Lung (tissue), 12 donors: ENCODE measurements around the gene ABCA4. TPM values are rescaled to one million over a fixed set of nuclear protein-coding genes. Genes with fewer than 3 reads are reported as not detected.

ENCODE experiments used
- ATAC-seq: fragments of 200-7000 bp; cut with Tn5 transposase; one replicate; pipeline ENCODE4 v1.9.1; 2020; ENCODE audit warnings: moderate number of reproducible peaks; ENCODE audit not compliant: insufficient read depth, low FRiP score
- DNase-seq, 3 donors: peaks; one replicate each; pipeline ENCODE4 v3.0.0-alpha.2; 2013 to 2017
- H3K27ac ChIP-seq, 2 donors: one replicate each; pipeline ENCODE4 v1.5.1; 2013; ENCODE audit warnings: mild to moderate bottlenecking in 2 of 2, moderate library complexity in 2 of 2, control low read depth in 1 of 2, inconsistent platforms in 1 of 2, low read depth in 1 of 2, low read length in 1 of 2
- H3K27me3 ChIP-seq, 3 donors: one replicate each; pipeline ENCODE4 v1.5.1; 2013; ENCODE audit warnings: low read length in 2 of 3; ENCODE audit not compliant: control insufficient read depth in 3 of 3, insufficient read depth in 3 of 3
- H3K36me3 ChIP-seq, 4 donors: one replicate each; pipeline ENCODE4 v1.5.1; 2013; ENCODE audit warnings: low read length in 4 of 4, mild to moderate bottlenecking in 1 of 4, moderate library complexity in 1 of 4; ENCODE audit not compliant: control insufficient read depth in 4 of 4, insufficient read depth in 4 of 4
- H3K4me1 ChIP-seq, 5 donors: one replicate each; pipeline ENCODE4 v1.5.1; 2013; ENCODE audit warnings: low read length in 5 of 5, mild to moderate bottlenecking in 2 of 5, moderate library complexity in 1 of 5; ENCODE audit not compliant: control insufficient read depth in 5 of 5, insufficient read depth in 5 of 5
- H3K4me3 ChIP-seq: one replicate; pipeline ENCODE4 v1.5.1; 2013; ENCODE audit warnings: mild to moderate bottlenecking, control low read depth, moderate library complexity
- H3K9ac ChIP-seq, 2 donors: one replicate each; pipeline ENCODE4 v1.5.1; 2013; ENCODE audit warnings: low read length in 2 of 2, control low read depth in 1 of 2; ENCODE audit not compliant: insufficient read depth in 1 of 2
- H3K9me3 ChIP-seq, 4 donors: one replicate each; pipeline ENCODE4 v1.5.1; 2013; ENCODE audit warnings: low read length in 3 of 4, mild to moderate bottlenecking in 1 of 4, moderate library complexity in 1 of 4; ENCODE audit not compliant: control insufficient read depth in 4 of 4, insufficient read depth in 3 of 4
- WGBS, 2 donors: extraction: QIAGEN DNeasy Blood & Tissue Kit; methylation state at CpG; one replicate each; pipeline ENCODE4 v1.1.7; 2013; 5-methylcytosine and 5-hydroxymethylcytosine counted together
- polyA plus RNA-seq, 2 donors: library from polyadenylated mRNA; stranded (reverse); fragments of 200-250 nt; gene quantifications; one replicate each; pipeline ENCODE4 v1.2.1, GENCODE V29; 2013
- total RNA-seq, 2 donors: library from RNA; depleted of rRNA in 1 of 2; stranded (reverse); fragments of >200 nt in 1 of 2; gene quantifications; one replicate each; pipeline ENCODE4 v1.2.1, GENCODE V29; 2014 to 2021
- TF ChIP-seq, protein P1 (sequence below): IDR thresholded peaks from 2 replicates; pipeline ENCODE4 v1.5.1; 2012; ENCODE audit warnings: mild to moderate bottlenecking; ENCODE audit errors: control extremely low read depth, extremely low read depth
- donor health status: control.
- donor health status: control.
- donor health status: Bipolar disorder and iron deficiency.
- donor health status: healthy.
- donor health status: DM: yes; HTN: yes; CAD: no.

ABCA4 gene
- total and polyA plus RNA-seq, 4 donors: 0.21 to 1.0 (median 0.67) TPM

DNA sequence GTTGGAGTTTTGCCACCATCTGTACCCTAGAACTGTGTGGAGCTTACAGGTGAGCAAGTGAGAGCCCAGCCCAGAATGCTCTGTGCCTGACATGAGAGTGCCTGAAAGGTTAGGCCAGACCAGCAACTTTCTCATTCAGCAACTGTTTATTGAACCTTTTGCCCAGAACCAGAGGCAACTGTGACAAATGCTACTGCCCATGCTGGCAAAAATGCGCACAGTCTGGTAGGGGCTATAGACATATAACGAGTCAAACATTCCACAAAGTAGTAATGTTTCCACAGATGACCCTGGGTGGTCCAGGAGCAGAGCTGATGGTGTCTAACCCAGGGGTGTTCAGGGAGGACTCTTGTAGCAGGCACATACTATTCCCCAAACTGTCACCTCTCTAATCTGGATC is 155.7 kb downstream of the ABCA4 start:
- no peak overlapping the region for H3K9ac ChIP-seq

DNA sequence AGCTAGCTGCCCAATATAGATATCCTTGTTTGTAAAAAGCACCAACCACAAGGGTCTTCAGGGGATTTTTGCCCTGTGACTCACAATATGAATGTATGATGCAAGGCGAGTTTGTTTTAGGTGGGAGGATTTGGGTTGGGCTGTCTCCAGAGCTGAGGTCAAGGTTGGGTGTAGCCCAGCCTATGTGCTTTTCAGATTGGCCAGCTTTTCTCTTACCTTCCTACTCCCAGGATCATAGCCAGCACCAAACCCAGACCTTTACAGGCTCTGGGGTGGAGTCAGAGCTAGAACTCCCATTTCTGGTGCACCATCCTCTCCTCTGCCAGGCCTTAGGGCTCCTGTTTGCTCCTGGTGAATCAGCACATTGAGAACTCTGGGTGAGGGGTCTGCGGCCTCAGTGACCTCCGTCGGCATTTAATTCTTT is 156.2 kb downstream of the ABCA4 start:
- ATAC-seq (peak; percentile 63), DNase-seq (no peak)
- TF ChIP-seq, protein P1, sequence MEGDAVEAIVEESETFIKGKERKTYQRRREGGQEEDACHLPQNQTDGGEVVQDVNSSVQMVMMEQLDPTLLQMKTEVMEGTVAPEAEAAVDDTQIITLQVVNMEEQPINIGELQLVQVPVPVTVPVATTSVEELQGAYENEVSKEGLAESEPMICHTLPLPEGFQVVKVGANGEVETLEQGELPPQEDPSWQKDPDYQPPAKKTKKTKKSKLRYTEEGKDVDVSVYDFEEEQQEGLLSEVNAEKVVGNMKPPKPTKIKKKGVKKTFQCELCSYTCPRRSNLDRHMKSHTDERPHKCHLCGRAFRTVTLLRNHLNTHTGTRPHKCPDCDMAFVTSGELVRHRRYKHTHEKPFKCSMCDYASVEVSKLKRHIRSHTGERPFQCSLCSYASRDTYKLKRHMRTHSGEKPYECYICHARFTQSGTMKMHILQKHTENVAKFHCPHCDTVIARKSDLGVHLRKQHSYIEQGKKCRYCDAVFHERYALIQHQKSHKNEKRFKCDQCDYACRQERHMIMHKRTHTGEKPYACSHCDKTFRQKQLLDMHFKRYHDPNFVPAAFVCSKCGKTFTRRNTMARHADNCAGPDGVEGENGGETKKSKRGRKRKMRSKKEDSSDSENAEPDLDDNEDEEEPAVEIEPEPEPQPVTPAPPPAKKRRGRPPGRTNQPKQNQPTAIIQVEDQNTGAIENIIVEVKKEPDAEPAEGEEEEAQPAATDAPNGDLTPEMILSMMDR: no peak
- H3K27ac ChIP-seq: no peak overlapping the region
- H3K4me3 ChIP-seq: no peak overlapping the region
- H3K9ac ChIP-seq: no peak overlapping the region
- no peaks in the 10 kb centered on the region for H3K36me3 ChIP-seq
- H3K27me3 ChIP-seq: no peaks in the 10 kb centered on the region
- peaks cover 0 to 2% (median 0%) of the 10 kb centered on the region in 4 donors for H3K9me3 ChIP-seq
- H3K4me1 ChIP-seq: peaks cover 0 to 1% (median 0%) of the 10 kb centered on the region in 5 donors
- WGBS, 2 donors: 84 to 98% methylated on average over 4 of the region's 4 CpGs

More for the DNA sequence above, 155.7 kb downstream of the ABCA4 start:
- no peaks in the 10 kb centered on the region for H3K27me3 ChIP-seq
- H3K4me3 ChIP-seq: no peak overlapping the region
- DNase-seq (no peak), ATAC-seq (no peak)
- no peak overlapping the region for H3K27ac ChIP-seq
- 95 to 100% methylated on average over 2 of the region's 2 CpGs for WGBS, 2 donors
- no peaks in the 10 kb centered on the region for H3K36me3 ChIP-seq
- TF ChIP-seq, protein P1: no peak
- peaks cover 0 to 2% (median 0%) of the 10 kb centered on the region in 4 donors for H3K9me3 ChIP-seq
- H3K4me1 ChIP-seq: peaks cover 0 to 1% (median 0%) of the 10 kb centered on the region in 5 donors

DNA sequence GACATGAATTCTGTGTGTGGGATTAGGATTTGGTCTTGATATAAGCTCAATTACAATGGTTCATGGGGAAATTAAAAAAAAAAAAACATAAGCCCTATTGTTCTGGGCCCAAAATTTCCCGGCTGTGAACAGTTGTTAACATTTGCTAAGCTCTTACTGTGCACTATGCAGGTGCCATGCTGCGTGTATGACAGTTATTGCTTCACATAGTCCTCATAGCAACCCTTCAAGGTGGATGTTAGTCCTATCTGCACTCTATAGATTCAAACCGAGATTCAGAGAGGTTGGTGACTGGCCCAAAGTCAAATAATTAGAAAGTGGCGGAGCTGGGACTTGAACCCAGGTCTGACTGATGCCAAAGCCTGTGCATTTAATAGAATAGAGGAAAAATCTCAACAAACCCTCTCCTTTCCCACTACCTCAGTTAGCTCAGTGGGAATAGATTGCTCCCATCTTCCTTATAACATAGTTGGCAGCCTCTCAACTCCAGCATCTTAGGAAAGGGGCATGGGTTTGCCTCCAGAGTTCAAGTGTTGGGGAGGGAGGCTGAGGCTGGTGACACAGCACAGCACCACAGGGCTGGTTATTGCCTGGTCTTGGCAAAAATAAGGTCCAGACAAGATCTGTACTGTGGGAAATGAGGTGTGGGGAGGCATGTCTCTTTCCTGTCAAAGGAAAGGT is 156.7 kb downstream of the ABCA4 start:
- no peak for DNase-seq
- Histone ChIP-seq H3K4me1 (peaks cover 0 to 1% (median 0%) of the 10 kb centered on the region in 5 donors), H3K27ac (peak overlapping the region in 1 of 2 donors; percentile 64), H3K4me3 (no peak overlapping the region), H3K36me3 (no peaks in the 10 kb centered on the region), H3K27me3 (no peaks in the 10 kb centered on the region), H3K9me3 (peaks cover 0 to 2% (median 0%) of the 10 kb centered on the region in 4 donors), H3K9ac (no peak overlapping the region)
- TF ChIP-seq, protein P1: no peak
- no peak for ATAC-seq
- WGBS, 2 donors: 88 to 93% methylated on average over 4 of the region's 4 CpGs
